GM23338 (cell line): ENCODE results near the gene UNC13C. TPM values are rescaled to one million over a fixed set of nuclear protein-coding genes. Genes with fewer than 3 reads are reported as not detected.

Experiments used
- ATAC-seq: fragments of 200-7000 bp; cut with Tn5 transposase; 3 replicates; pipeline ENCODE4 v1.9.1; 2020
- DNase-seq: peaks from one replicate; pipeline ENCODE4 v3.0.0-alpha.2; 2015; ENCODE audit warnings: low spot score
- H2AFZ ChIP-seq: fragments of 200-600 bp; sonication (generic); 2 replicates; pipeline ENCODE4 v1.8.0; 2016; ENCODE audit warnings: antibody characterized with exemption, mild to moderate bottlenecking, moderate library complexity
- H3F3A ChIP-seq: fragments of 200-600 bp; sonication (generic); replicated peaks from 2 replicates; pipeline ENCODE4 v1.8.0; 2017; ENCODE audit warnings: antibody characterized with exemption, mixed run types, low read depth
- H3K27ac ChIP-seq: fragments of 200-600 bp; sonication (generic); 2 replicates; pipeline ENCODE4 v1.6.1; 2016; ENCODE audit warnings: low read depth
- H3K27me3 ChIP-seq: fragments of 200-600 bp; sonication (generic); 2 replicates; pipeline ENCODE4 v1.8.0; 2016; ENCODE audit warnings: mild to moderate bottlenecking, mixed run types, moderate library complexity; ENCODE audit not compliant: insufficient read depth
- H3K36me3 ChIP-seq: fragments of 200-600 bp; sonication (generic); 2 replicates; pipeline ENCODE4 v1.8.0; 2016; ENCODE audit warnings: mild to moderate bottlenecking; ENCODE audit not compliant: insufficient read depth
- H3K4me1 ChIP-seq: fragments of 200-600 bp; sonication (generic); 2 replicates; pipeline ENCODE4 v1.8.0; 2016; ENCODE audit warnings: mild to moderate bottlenecking, moderate library complexity; ENCODE audit not compliant: insufficient read depth
- H3K4me2 ChIP-seq: fragments of 200-600 bp; sonication (generic); 2 replicates; pipeline ENCODE4 v1.7.1; 2017; ENCODE audit warnings: mixed run types
- H3K4me3 ChIP-seq: fragments of 200-600 bp; sonication (generic); 2 replicates; pipeline ENCODE4 v1.6.1; 2016; ENCODE audit warnings: mixed run types
- H3K79me2 ChIP-seq: fragments of 200-600 bp; sonication (generic); replicated peaks from 2 replicates; pipeline ENCODE4 v1.8.0; 2017; ENCODE audit warnings: mild to moderate bottlenecking; ENCODE audit not compliant: insufficient read depth
- H3K9me2 ChIP-seq: fragments of 200-600 bp; sonication (generic); 2 replicates; pipeline ENCODE4 v1.8.0; 2017; ENCODE audit not compliant: insufficient read depth
- H4K20me1 ChIP-seq: fragments of 200-600 bp; sonication (generic); replicated peaks from 2 replicates; pipeline ENCODE4 v1.8.0; 2017; ENCODE audit warnings: mild to moderate bottlenecking; ENCODE audit not compliant: insufficient read depth
- H3K27ac Mint-ChIP-seq: 2 replicates; pipeline ENCODE4 v1.8.0; 2020; ENCODE audit warnings: inconsistent platforms, mild to moderate bottlenecking, moderate library complexity, mixed read lengths
- H3K27me3 Mint-ChIP-seq: 3 replicates; pipeline ENCODE4 v1.8.0; 2022; ENCODE audit warnings: low read depth, mild to moderate bottlenecking, moderate library complexity, mixed read lengths, inconsistent platforms; ENCODE audit not compliant: insufficient read depth, poor library complexity
- H3K36me3 Mint-ChIP-seq: 3 replicates; pipeline ENCODE4 v1.8.0; 2021; ENCODE audit warnings: low read depth, mild to moderate bottlenecking, inconsistent platforms, moderate library complexity, mixed read lengths
- H3K4me1 Mint-ChIP-seq: 3 replicates; pipeline ENCODE4 v1.8.0; 2020; ENCODE audit warnings: mild to moderate bottlenecking, inconsistent platforms, mixed read lengths
- H3K4me3 Mint-ChIP-seq: 3 replicates; pipeline ENCODE4 v1.8.0; 2021; ENCODE audit warnings: moderate library complexity, mild to moderate bottlenecking, inconsistent platforms, mixed read lengths
- H3K9me3 Mint-ChIP-seq: 3 replicates; pipeline ENCODE4 v1.8.0; 2020; ENCODE audit warnings: moderate library complexity, mild to moderate bottlenecking, inconsistent platforms, mixed read lengths
- CREB1 ChIP-seq: fragments of 250-450 bp; sonication (Bioruptor Pico); IDR thresholded peaks from 2 replicates; pipeline ENCODE4 v1.5.0; 2020; ENCODE audit warnings: low read depth, mild to moderate bottlenecking, moderate library complexity
- CTCF ChIP-seq, 2 experiments: fragments of 200-600 bp in 1 of 2; sonication (generic) in 1 of 2; conservative IDR thresholded peaks; 2 replicates each; pipeline versions ENCODE4 v1.5.1 to v1.6.1; 2016 to 2017; ENCODE audit warnings: antibody characterized with exemption in 2 of 2, low read depth in 2 of 2, mild to moderate bottlenecking in 2 of 2, moderate library complexity in 1 of 2
- ETS1 ChIP-seq: IDR thresholded peaks from 2 replicates; pipeline ENCODE4 v1.6.1; 2016; ENCODE audit warnings: antibody characterized with exemption
- EZH2 ChIP-seq: fragments of 200-600 bp; sonication (generic); IDR thresholded peaks from one replicate; pipeline ENCODE4 v1.8.0; 2017; ENCODE audit warnings: antibody characterized with exemption, mild to moderate bottlenecking, low read depth; ENCODE audit not compliant: unreplicated experiment
- EZH2phosphoT487 ChIP-seq: fragments of 200-600 bp; sonication (generic); IDR thresholded peaks from one replicate; pipeline ENCODE4 v1.8.1; 2018; ENCODE audit warnings: antibody characterized with exemption; ENCODE audit not compliant: unreplicated experiment
- JUNB ChIP-seq: IDR thresholded peaks from one replicate; pipeline ENCODE4 v1.6.1; 2016; ENCODE audit warnings: antibody characterized with exemption; ENCODE audit not compliant: unreplicated experiment
- NANOG ChIP-seq: IDR thresholded peaks from 2 replicates; pipeline ENCODE4 v1.6.1; 2016; ENCODE audit warnings: antibody characterized with exemption, borderline replicate concordance
- POLR2AphosphoS5 ChIP-seq: IDR thresholded peaks from 2 replicates; pipeline ENCODE4 v1.6.1; 2016; ENCODE audit warnings: antibody characterized with exemption, low read depth
- STAT1 ChIP-seq: IDR thresholded peaks from one replicate; pipeline ENCODE4 v1.6.1; 2016; ENCODE audit warnings: antibody characterized with exemption; ENCODE audit not compliant: unreplicated experiment
- ZNF114 ChIP-seq: fragments of 250-450 bp; sonication (Bioruptor Pico); IDR thresholded peaks from 2 replicates; pipeline ENCODE4 v1.5.0; 2020; ENCODE audit warnings: mild to moderate bottlenecking, moderate library complexity
- ZNF331 ChIP-seq: fragments of 250-450 bp; sonication (Bioruptor Pico); IDR thresholded peaks from 2 replicates; pipeline ENCODE4 v1.5.0; 2020; ENCODE audit warnings: low read depth, mild to moderate bottlenecking, moderate library complexity
- polyA plus RNA-seq: library from polyadenylated mRNA; unstranded; fragments of >200 nt; fragmentation: Nextera tagmentation; extraction: Ambion mirVana; gene quantifications from 2 replicates; pipeline ENCODE4 v1.2.1, GENCODE V29; 2016
- total RNA-seq: library from RNA; depleted of rRNA; stranded (reverse); fragments of >200 nt; shearing (Covaris generic); gene quantifications from 2 replicates; pipeline ENCODE4 v1.2.3, GENCODE V29; 2014

Gene UNC13C
- total and polyA plus RNA-seq, 2 experiments from 2014 or later = 0.03 TPM; not detected in 1

GRCh38 chr15:54560417-54560816, 582.2 kb downstream of the UNC13C start (continued):
- TF ChIP-seq NANOG = no peak

GRCh38 chr15:54564166-54564565, 585.9 kb downstream of the UNC13C start:
- no peak for DNase-seq
- Histone ChIP-seq H3F3A (no peaks in the 10 kb centered on the region), H2AFZ (no peak overlapping the region), H3K27me3 (no peaks in the 10 kb centered on the region), H3K79me2 (no peaks in the 10 kb centered on the region), H3K27ac (no peak overlapping the region), H4K20me1 (no peaks in the 10 kb centered on the region), H3K4me2 (no peak overlapping the region), H3K4me1 (no peaks in the 10 kb centered on the region), H3K9me2 (no peaks in the 10 kb centered on the region), H3K4me3 (no peak overlapping the region), H3K36me3 (0 out of 2 replicates have a peak, but pooled peaks cover 1% of the 10 kb centered on the region)
- Mint-ChIP-seq H3K27ac (no peak overlapping the region), H3K4me1 (no peaks in the 10 kb centered on the region), H3K4me3 (no peak overlapping the region), H3K27me3 (no peaks in the 10 kb centered on the region), H3K9me3 (peaks cover 19% of the 10 kb centered on the region), H3K36me3 (no peaks in the 10 kb centered on the region)
- ATAC-seq = no peak
- TF ChIP-seq CREB1 = no peak
- no peak for TF ChIP-seq CTCF (conservative IDR thresholded peaks at IDR 0.05; ENCODE audit: low read depth in 2 of 2)
- TF ChIP-seq EZH2phosphoT487 = no peak

- Mint-ChIP-seq H3K27ac (no peak overlapping the region), H3K4me3 (no peak overlapping the region), H3K27me3 (peaks cover 2% of the 10 kb centered on the region), H3K4me1 (no peaks in the 10 kb centered on the region), H3K9me3 (peaks cover 13% of the 10 kb centered on the region), H3K36me3 (no peaks in the 10 kb centered on the region)
- ATAC-seq (no peak), DNase-seq (no peak)
- no peaks in the 10 kb centered on the region for H3K27me3 ChIP-seq
- H3K36me3 ChIP-seq = no peaks in the 10 kb centered on the region
- no peaks in the 10 kb centered on the region for H4K20me1 ChIP-seq
- no peak overlapping the region for H3K27ac ChIP-seq
- no peak overlapping the region for H3K4me2 ChIP-seq
- H2AFZ ChIP-seq = no peak overlapping the region
- H3K4me3 ChIP-seq = no peak overlapping the region
- no peaks in the 10 kb centered on the region for H3F3A ChIP-seq
- H3K4me1 ChIP-seq = no peaks in the 10 kb centered on the region
- H3K79me2 ChIP-seq = no peaks in the 10 kb centered on the region
- no peaks in the 10 kb centered on the region for H3K9me2 ChIP-seq
- TF ChIP-seq ETS1 = no peak
- no peak for TF ChIP-seq ZNF331
- TF ChIP-seq JUNB = no peak
- no peak for TF ChIP-seq EZH2phosphoT487
- TF ChIP-seq ZNF114 = no peak
- TF ChIP-seq STAT1 = no peak
- TF ChIP-seq POLR2AphosphoS5 = no peak
- TF ChIP-seq CREB1 = no peak
- TF ChIP-seq EZH2 = no peak
Measured at GRCh38 chr15:54566654-54567053, 588.4 kb downstream of the UNC13C start.
